Endodermal cell (in vitro differentiated cells): ENCODE results near the gene ZNF19. TPM values are rescaled to one million over a fixed set of nuclear protein-coding genes. Genes with fewer than 3 reads are reported as not detected.

Experiments used
- DNase-seq: peaks from one replicate; pipeline ENCODE4 v3.0.0-alpha.2; 2017
- H3K27ac ChIP-seq: 2 replicates; pipeline ENCODE4 v1.5.1; 2013; ENCODE audit warnings: mild to moderate bottlenecking, low read depth, low read length, moderate library complexity
- H3K27me3 ChIP-seq: 2 replicates; pipeline ENCODE4 v1.6.1; 2013; ENCODE audit warnings: mild to moderate bottlenecking, low read length, moderate library complexity; ENCODE audit not compliant: insufficient read depth, control insufficient read depth, poor library complexity, severe bottlenecking
- H3K36me3 ChIP-seq: 2 replicates; pipeline ENCODE4 v1.7.0; 2013; ENCODE audit warnings: mild to moderate bottlenecking, low read length, moderate library complexity; ENCODE audit not compliant: control insufficient read depth, insufficient read depth
- H3K4me1 ChIP-seq: one replicate; pipeline ENCODE4 v1.7.0; 2013; ENCODE audit warnings: low read length; ENCODE audit not compliant: control insufficient read depth, insufficient read depth
- H3K4me3 ChIP-seq: 2 replicates; pipeline ENCODE4 v1.5.1; 2013; ENCODE audit warnings: mild to moderate bottlenecking, low read length, moderate library complexity
- H3K9ac ChIP-seq: 2 replicates; pipeline ENCODE4 v1.6.1; 2013; ENCODE audit warnings: mild to moderate bottlenecking, low read length, moderate library complexity; ENCODE audit not compliant: poor library complexity, severe bottlenecking; ENCODE audit errors: extremely low read depth
- H3K9me3 ChIP-seq: 2 replicates; pipeline ENCODE4 v1.6.1; 2013; ENCODE audit warnings: mild to moderate bottlenecking, low read length, moderate library complexity; ENCODE audit not compliant: control insufficient read depth
- H3K27ac Mint-ChIP-seq: 2 replicates; pipeline ENCODE4 v1.8.0; 2020; ENCODE audit warnings: mixed read lengths
- H3K27me3 Mint-ChIP-seq: 2 replicates; pipeline ENCODE4 v1.8.0; 2021; ENCODE audit warnings: mild to moderate bottlenecking, mixed read lengths; ENCODE audit not compliant: insufficient read depth
- H3K36me3 Mint-ChIP-seq: 2 replicates; pipeline ENCODE4 v1.8.0; 2020; ENCODE audit warnings: low read depth, mixed read lengths
- H3K4me1 Mint-ChIP-seq: 2 replicates; pipeline ENCODE4 v1.8.0; 2020; ENCODE audit warnings: mixed read lengths
- H3K4me3 Mint-ChIP-seq: 2 replicates; pipeline ENCODE4 v1.8.0; 2020; ENCODE audit warnings: mild to moderate bottlenecking, moderate library complexity, mixed read lengths
- H3K9me3 Mint-ChIP-seq: 2 replicates; pipeline ENCODE4 v1.8.0; 2020; ENCODE audit warnings: mild to moderate bottlenecking, mixed read lengths
- CTCF ChIP-seq: fragments of 200-600 bp; sonication (generic); conservative IDR thresholded peaks from 2 replicates; pipeline ENCODE4 v1.5.0; 2021; ENCODE audit warnings: antibody characterized with exemption, mild to moderate bottlenecking
- WGBS, 2 experiments: methylation state at CpG; one replicate each; pipeline versions ENCODE4 v1.1.5 to v1.1.7; 2013; ENCODE audit warnings: missing lambda C conversion rate in 2 of 2, mixed read lengths in 1 of 2; ENCODE audit not compliant: insufficient coverage in 1 of 2, insufficient read length in 1 of 2; 5-methylcytosine and 5-hydroxymethylcytosine counted together
- total RNA-seq, 2 donors: library from RNA; stranded (reverse); fragmentation: NEBNext Ultra II Directional in 1 of 2; extraction: Animal tissue kit (Norgen Biotek cat#: 25700) in 1 of 2; gene quantifications; 2 replicates in 1 of 2; 3 replicates in 1 of 2; pipeline ENCODE4 v1.2.1, GENCODE V29; 2021

Gene ZNF19
- total RNA-seq, 2 donors from 2014 or later: 5.8 to 8.5 TPM

- Mint-ChIP-seq H3K36me3 (peaks cover 11% of the 10 kb centered on the region), H3K4me1 (no peaks in the 10 kb centered on the region), H3K27ac (no peak overlapping the region), H3K4me3 (no peak overlapping the region), H3K9me3 (no peaks in the 10 kb centered on the region), H3K27me3 (no peaks in the 10 kb centered on the region)
- no peak for DNase-seq
- Histone ChIP-seq H3K27me3 (no peaks in the 10 kb centered on the region), H3K27ac (no peak overlapping the region), H3K9ac (no peak overlapping the region), H3K4me3 (no peak overlapping the region), H3K36me3 (peaks cover 10% of the 10 kb centered on the region), H3K9me3 (no peaks in the 10 kb centered on the region), H3K4me1 (no peaks in the 10 kb centered on the region)
- 92 to 100% methylated on average over 1 to 3 of the region's 3 CpGs for WGBS, 2 experiments
- TF ChIP-seq CTCF: no peak
These were observed 14.3 kb downstream of the ZNF19 start for GRCh38 chr16:71474864-71475263.

- 89 to 100% methylated on average over 2 to 5 of the region's 5 CpGs for WGBS, 2 experiments
- H3K27ac ChIP-seq: no peak overlapping the region
- no peak overlapping the region for H3K27ac Mint-ChIP-seq
- H3K4me3 ChIP-seq: no peak overlapping the region
- no peak for DNase-seq
- H3K9me3 Mint-ChIP-seq: no peaks in the 10 kb centered on the region
- H3K27me3 ChIP-seq: no peaks in the 10 kb centered on the region
- H3K27me3 Mint-ChIP-seq: no peaks in the 10 kb centered on the region
- no peak overlapping the region for H3K9ac ChIP-seq
- H3K4me1 ChIP-seq: no peaks in the 10 kb centered on the region
- peaks cover 11% of the 10 kb centered on the region for H3K36me3 Mint-ChIP-seq
- no peak overlapping the region for H3K4me3 Mint-ChIP-seq
- no peak for TF ChIP-seq CTCF
- no peaks in the 10 kb centered on the region for H3K4me1 Mint-ChIP-seq
- H3K36me3 ChIP-seq: peaks cover 10% of the 10 kb centered on the region
- H3K9me3 ChIP-seq: no peaks in the 10 kb centered on the region
These were observed 15.2 kb downstream of the ZNF19 start for GRCh38 chr16:71473891-71474290.

GRCh38 chr16:71472931-71473330, 16.2 kb downstream of the ZNF19 start:
- no peaks in the 10 kb centered on the region for H3K27me3 Mint-ChIP-seq
- no peak overlapping the region for H3K9ac ChIP-seq
- no peak for TF ChIP-seq CTCF
- H3K4me3 Mint-ChIP-seq: no peak overlapping the region
- no peaks in the 10 kb centered on the region for H3K4me1 ChIP-seq
- peaks cover 11% of the 10 kb centered on the region for H3K36me3 Mint-ChIP-seq
- no peak overlapping the region for H3K4me3 ChIP-seq
- no peaks in the 10 kb centered on the region for H3K9me3 ChIP-seq
- H3K9me3 Mint-ChIP-seq: no peaks in the 10 kb centered on the region
- H3K27me3 ChIP-seq: no peaks in the 10 kb centered on the region
- no peaks in the 10 kb centered on the region for H3K4me1 Mint-ChIP-seq
- no peak for DNase-seq
- H3K27ac Mint-ChIP-seq: no peak overlapping the region
- H3K27ac ChIP-seq: no peak overlapping the region
- 95 to 100% methylated on average over 1 to 2 of the region's 2 CpGs for WGBS, 2 experiments
- peaks cover 10% of the 10 kb centered on the region for H3K36me3 ChIP-seq
